GM19238 (cell line): Measurements from ENCODE around the gene FOCAD.

Source experiments
- DNase-seq: peaks from one replicate; pipeline ENCODE4 v3.0.0; 2011; ENCODE audit warnings: low spot score; ENCODE audit not compliant: insufficient read length

The FOCAD gene

DNA sequence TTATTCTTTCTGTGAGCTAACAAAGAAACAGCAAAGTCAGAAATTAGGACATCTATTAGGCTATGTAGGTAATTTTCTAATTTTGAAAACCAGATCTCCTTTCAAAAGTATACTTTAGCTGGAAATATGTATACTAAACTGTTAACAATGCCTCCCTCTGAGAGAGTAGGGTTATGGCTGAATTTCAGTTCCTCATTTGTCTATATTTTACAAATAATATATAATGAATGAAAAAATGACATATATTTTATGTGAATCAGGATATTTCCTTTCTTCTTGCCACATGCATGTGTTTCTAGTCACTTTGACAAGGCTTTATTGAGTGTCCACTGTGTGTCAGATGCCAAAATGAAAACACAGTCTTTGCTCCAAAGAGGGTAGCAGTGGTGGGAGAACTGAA lies 331.9 kb downstream of the FOCAD start:
- DNase-seq = no peak

DNA sequence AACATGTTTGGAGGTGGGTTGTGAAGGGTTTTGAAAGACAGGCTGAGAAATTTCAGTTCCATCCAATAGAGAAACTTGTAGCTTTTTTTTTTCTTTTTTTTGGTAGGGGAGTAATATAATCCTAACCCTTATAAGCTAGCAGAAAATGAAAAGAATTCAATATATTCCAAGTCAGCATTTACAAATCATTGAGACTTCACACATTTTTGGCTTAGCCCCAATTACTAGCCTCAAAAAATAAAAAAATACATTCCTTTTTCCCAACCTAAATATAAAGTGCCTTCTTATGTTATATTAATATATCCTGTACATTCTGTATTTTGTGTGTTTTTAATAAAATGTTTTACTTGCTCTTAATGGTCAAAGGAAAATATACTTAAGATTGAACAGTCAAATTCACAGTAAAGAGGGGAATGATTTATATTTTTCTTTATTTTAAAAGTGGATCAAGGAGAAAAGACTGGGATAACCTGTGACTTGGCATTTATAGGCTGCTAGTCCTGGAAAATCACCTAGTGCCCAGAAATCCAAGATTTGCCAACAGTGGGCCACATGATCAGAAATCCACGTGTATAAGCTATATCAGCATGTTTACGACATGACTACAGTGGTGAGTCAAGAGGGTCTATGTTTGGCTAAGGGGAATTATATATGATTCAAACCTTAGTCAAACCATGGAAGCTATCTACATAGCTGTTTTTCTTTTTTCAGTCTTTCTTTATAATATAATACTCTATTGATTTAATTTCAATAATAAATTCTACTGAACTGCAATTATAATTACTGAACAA lies 332.8 kb downstream of the FOCAD start:
- no peak for DNase-seq

GRCh38 chr9:21018177-21018576 lies 334.1 kb downstream of the FOCAD start:
- DNase-seq = no peak

GRCh38 chr9:21023861-21024260 lies 339.8 kb downstream of the FOCAD start:
- DNase-seq = no peak

GRCh38 chr9:21027295-21027694 lies 343.2 kb downstream of the FOCAD start:
- DNase-seq = no peak

- no peak for DNase-seq
Measured at GRCh38 chr9:21028466-21028865, 344.4 kb downstream of the FOCAD start.

DNA sequence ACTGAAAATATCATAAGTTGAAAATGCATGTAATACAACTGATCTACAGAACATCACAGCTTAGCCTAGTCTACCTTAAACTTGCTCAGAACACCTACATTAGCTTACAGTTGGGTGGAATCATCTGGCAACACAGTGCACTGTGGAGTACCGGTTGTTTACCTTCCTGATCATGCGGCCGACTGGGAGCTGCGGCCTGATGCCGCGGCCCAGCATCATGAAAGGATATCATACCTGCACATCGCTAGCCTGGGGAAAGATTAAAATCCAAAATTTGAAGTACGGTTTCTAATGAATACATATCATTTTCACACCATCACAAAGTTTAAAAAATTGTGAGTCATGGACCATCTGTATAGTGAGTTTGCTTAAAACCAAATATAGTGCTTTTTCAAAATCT lies 345.6 kb downstream of the FOCAD start:
- no peak for DNase-seq

DNA sequence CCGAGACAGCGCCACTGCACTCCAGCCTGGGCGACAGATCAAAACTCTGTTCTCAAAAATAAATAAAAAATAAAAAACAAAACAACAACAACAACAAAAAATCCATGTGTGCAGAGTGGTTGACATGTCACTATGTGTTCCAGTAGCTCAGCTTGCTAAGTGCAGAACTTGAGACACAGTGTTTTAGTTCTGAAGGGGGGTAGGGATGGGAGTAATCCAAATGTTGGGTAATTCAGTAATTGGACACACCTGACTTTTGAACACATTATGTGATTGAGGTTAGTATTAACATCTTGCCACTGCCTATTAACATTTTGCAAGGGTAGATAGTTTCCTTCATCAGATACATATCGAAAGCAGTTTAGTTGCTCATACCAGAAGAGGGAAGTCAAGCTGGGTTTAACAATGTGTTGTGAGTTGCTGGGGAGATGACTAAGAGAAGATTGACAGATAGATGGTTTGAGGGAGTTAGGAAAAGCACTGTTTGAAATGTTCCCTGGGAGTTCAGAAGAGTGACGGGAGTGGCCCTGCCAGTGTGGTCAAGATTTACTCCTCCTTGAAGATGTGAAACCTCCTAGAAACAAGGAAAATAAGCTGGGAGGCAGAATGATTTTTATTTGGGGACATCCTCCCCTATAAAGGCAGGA lies 346.5 kb downstream of the FOCAD start:
- peak; percentile 36 for DNase-seq

- peak; percentile 58 for DNase-seq
Measured at GRCh38 chr9:21031091-21031807, 347.2 kb downstream of the FOCAD start, which contains the start of gene HACD4. Gene HACD4 (minus strand): TSS chr9:21031640. CDS start chr9:21031590, 50 bp downstream.

DNA sequence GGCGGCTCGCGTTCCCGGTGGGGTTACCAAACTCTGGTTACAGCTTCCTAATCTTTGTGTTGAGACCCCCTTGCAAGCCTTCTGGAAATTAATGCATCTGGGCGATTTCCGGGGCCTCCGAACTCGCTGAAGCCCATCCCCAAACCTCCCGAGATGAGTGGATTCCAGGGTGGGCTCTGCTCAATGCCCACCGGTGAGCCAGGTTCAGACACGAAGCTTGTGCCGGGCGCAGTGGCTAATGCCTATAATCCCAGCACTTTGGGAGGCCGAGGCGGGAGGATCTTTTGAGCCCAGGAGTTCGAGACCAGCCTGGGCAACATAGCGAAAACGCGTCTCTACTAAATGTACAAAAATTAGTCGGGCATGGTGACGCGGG lies 347.7 kb downstream of the FOCAD start:
- DNase-seq = no peak

DNA sequence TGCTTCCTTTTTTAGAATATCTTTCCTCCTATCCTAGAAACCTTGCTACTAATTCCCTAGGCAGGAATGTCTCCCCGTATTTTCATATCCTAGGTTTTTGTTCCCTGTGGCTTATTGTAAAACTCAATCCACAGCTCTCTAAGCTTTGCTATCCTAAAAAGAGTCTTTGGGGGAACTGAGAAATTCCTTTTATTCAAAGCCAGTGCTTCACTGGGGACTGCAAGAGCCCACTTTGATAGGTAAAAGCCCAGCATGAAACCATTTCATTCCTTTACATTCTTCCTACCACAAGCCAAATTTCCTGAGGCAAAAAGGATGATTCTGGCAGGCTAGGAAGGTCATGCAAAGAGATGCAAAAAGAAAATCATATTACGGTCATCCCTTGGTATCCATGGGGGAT lies 353.2 kb downstream of the FOCAD start:
- no peak for DNase-seq

GRCh38 chr9:21039302-21039701 lies 355.2 kb downstream of the FOCAD start:
- no peak for DNase-seq

DNA sequence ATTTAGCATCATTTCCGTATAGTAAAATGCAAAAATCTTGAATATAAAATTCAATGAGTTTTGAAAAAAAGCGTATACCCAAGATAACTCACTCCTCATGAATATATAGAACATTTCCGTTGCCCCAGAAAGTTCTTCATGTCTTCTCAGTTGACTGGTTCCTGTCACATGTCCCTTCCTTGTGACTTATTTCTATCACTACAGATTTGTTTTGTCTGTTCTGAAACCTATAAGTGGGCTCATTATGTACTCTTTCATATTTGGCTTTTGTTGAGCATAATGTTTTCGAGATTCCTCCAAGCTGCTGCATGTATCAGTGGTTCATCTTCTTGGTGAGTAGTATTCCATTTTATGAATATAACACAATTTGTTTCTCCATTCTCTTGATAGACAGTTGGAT lies 358.4 kb downstream of the FOCAD start:
- DNase-seq = no peak

GRCh38 chr9:21043841-21044240 lies 359.8 kb downstream of the FOCAD start:
- no peak for DNase-seq
